Breast epithelium (tissue), 4 donors: Measurements from ENCODE around the gene GALNT9. TPM values are rescaled to one million over a fixed set of nuclear protein-coding genes. Genes with fewer than 3 reads are reported as not detected.

ENCODE experiments used
- DNase-seq, 2 donors: peaks; one replicate each; pipeline ENCODE4 v3.0.0-alpha.2; 2019; ENCODE audit warnings: low spot score in 2 of 2
- H3K27ac ChIP-seq, 2 donors: fragments of 200-600 bp; sonication (generic) in 1 of 2; one replicate each; pipeline ENCODE4 v1.5.1; 2016 to 2019; ENCODE audit warnings: mild to moderate bottlenecking in 1 of 2
- H3K27me3 ChIP-seq, 2 donors: fragments of 200-600 bp; sonication (generic) in 1 of 2; one replicate each; pipeline versions ENCODE4 v1.5.1 to v1.6.0; 2017 to 2019; ENCODE audit warnings: control low read depth in 1 of 2, mild to moderate bottlenecking in 1 of 2
- H3K36me3 ChIP-seq: fragments of 200-600 bp; one replicate; pipeline ENCODE4 v1.5.1; 2019
- H3K4me1 ChIP-seq, 2 donors: fragments of 200-600 bp; sonication (generic); one replicate each; pipeline ENCODE4 v1.5.1; 2016 to 2019; ENCODE audit warnings: control low read depth in 1 of 2
- H3K4me3 ChIP-seq, 3 donors: fragments of 200-600 bp; sonication (generic); 1 replicate in 2 of 3; 2 replicates in 1 of 3; pipeline ENCODE4 v1.5.1; 2016 to 2019; ENCODE audit warnings: mild to moderate bottlenecking in 3 of 3, moderate library complexity in 2 of 3
- H3K9me3 ChIP-seq, 2 donors: fragments of 200-600 bp; sonication (generic) in 1 of 2; one replicate each; pipeline ENCODE4 v1.5.1; 2016 to 2019; ENCODE audit warnings: control low read depth in 1 of 2
- POLR2A ChIP-seq: fragments of 450-650 bp; IDR thresholded peaks from one replicate; pipeline ENCODE4 v1.6.1; 2016; ENCODE audit warnings: antibody characterized with exemption, mild to moderate bottlenecking, moderate library complexity
- POLR2AphosphoS5 ChIP-seq, 3 donors: sonication (generic); formaldehyde crosslinking; IDR thresholded peaks; one replicate each; pipeline ENCODE4 v1.6.1; 2017; ENCODE audit warnings: antibody characterized with exemption in 3 of 3
- intact Hi-C: fragments of 100-400 bp; cut with DNase I; formaldehyde crosslinking; loops from one replicate; pipeline ENCODE4 v1.15.1; 2023; ENCODE audit warnings: low total_unique reads
- total RNA-seq, 3 donors: library from RNA; depleted of rRNA; stranded (reverse); fragments of >200 nt; gene quantifications; one replicate each; pipeline ENCODE4 v1.1.0, GENCODE V29; 2016
- TF ChIP-seq, protein P1 (sequence below), 3 donors: fragments of 450-650 bp; IDR thresholded peaks; one replicate each; pipeline ENCODE4 v1.5.1; 2016 to 2017; ENCODE audit warnings: antibody characterized with exemption in 3 of 3, mild to moderate bottlenecking in 3 of 3, moderate library complexity in 3 of 3

Gene GALNT9
- total RNA-seq, 3 donors from 2014 or later, result 2.9 TPM; not detected in 2

DNA sequence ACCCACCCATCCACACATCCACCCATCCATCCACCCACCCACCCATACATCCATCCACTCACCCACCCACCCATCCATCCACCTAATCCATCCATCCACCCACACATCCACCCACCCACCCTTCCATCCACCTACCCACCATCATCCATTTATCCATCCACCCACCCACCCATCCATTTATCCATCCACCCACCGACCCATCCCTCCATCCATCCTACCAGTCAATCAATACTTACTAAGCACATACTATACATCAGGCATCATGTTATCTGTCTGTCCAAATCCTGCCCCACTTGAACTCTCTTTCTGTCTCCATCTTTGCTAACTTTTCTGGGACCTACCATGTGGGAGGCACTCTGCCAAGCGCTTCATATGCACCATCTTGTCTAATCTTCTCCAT is 15.4 kb downstream of the GALNT9 start:
- H3K27me3 ChIP-seq, result peaks cover 0 to 32% of the 10 kb centered on the region in 2 donors
- H3K9me3 ChIP-seq, result peaks cover 24 to 28% of the 10 kb centered on the region in 2 donors
- no peak for DNase-seq
- H3K4me3 ChIP-seq, result no peak overlapping the region
- intact Hi-C loops, result no loop called here
- H3K27ac ChIP-seq, result no peak overlapping the region
- no peak for TF ChIP-seq POLR2AphosphoS5 (IDR thresholded peaks at IDR 0.05)
- TF ChIP-seq, protein P1, sequence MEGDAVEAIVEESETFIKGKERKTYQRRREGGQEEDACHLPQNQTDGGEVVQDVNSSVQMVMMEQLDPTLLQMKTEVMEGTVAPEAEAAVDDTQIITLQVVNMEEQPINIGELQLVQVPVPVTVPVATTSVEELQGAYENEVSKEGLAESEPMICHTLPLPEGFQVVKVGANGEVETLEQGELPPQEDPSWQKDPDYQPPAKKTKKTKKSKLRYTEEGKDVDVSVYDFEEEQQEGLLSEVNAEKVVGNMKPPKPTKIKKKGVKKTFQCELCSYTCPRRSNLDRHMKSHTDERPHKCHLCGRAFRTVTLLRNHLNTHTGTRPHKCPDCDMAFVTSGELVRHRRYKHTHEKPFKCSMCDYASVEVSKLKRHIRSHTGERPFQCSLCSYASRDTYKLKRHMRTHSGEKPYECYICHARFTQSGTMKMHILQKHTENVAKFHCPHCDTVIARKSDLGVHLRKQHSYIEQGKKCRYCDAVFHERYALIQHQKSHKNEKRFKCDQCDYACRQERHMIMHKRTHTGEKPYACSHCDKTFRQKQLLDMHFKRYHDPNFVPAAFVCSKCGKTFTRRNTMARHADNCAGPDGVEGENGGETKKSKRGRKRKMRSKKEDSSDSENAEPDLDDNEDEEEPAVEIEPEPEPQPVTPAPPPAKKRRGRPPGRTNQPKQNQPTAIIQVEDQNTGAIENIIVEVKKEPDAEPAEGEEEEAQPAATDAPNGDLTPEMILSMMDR (IDR thresholded peaks at IDR 0.05), result no peak
- no peak for TF ChIP-seq POLR2A
- H3K4me1 ChIP-seq, result no peaks in the 10 kb centered on the region
- H3K36me3 ChIP-seq, result no peaks in the 10 kb centered on the region

DNA sequence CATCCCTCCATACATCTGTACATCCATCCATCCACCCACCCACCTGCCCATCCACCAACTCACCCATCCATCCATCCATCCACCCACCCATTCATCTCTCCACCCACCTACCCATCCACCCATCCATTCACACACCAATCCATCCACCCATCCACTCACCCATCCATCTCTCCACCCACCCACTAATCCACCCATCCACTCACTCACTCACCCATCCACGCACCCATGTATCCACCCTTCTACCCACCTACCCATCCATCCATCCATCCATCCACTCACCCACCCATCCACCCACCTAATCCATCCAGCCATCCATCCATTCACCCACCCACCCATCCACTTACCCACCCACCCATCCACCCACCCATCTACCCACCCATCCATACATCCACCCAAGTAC is 16.2 kb downstream of the GALNT9 start:
- Histone ChIP-seq H3K9me3 (peaks cover 24 to 28% of the 10 kb centered on the region in 2 donors), H3K4me3 (no peak overlapping the region), H3K36me3 (no peaks in the 10 kb centered on the region), H3K27ac (no peak overlapping the region), H3K4me1 (no peaks in the 10 kb centered on the region), H3K27me3 (peaks cover 0 to 41% of the 10 kb centered on the region in 2 donors)
- DNase-seq, result no peak
- TF ChIP-seq, protein P1 (IDR thresholded peaks at IDR 0.05), result no peak
- no peak for TF ChIP-seq POLR2AphosphoS5 (IDR thresholded peaks at IDR 0.05)
- TF ChIP-seq POLR2A, result no peak
- intact Hi-C loops, result no loop called here

DNA sequence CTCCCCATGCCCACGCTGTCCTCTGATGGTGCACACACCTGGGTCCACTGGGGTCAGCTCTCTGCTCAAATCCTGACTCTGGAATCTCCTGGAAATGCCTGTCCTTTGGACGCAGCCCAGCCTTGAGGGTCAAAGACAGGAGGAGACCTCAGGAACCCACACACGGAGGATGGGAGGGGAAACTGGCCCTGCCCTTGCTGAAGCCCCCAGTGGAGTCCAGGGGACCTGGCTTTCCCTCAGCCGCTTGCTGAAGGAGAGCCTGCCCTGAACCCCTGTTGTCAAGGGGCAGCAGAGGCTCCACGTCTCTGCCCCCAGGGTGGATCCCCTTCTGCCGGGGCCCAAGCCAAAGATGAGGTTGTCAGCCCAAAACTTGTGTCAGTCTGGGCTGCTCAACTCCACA is 16.9 kb downstream of the GALNT9 start:
- no peak for DNase-seq
- Histone ChIP-seq H3K4me1 (no peaks in the 10 kb centered on the region), H3K9me3 (peaks cover 24 to 28% of the 10 kb centered on the region in 2 donors), H3K36me3 (no peaks in the 10 kb centered on the region), H3K27ac (no peak overlapping the region), H3K4me3 (no peak overlapping the region), H3K27me3 (peaks cover 0 to 44% of the 10 kb centered on the region in 2 donors)
- intact Hi-C loops, result no loop called here
- TF ChIP-seq, protein P1 (IDR thresholded peaks at IDR 0.05), result no peak
- no peak for TF ChIP-seq POLR2AphosphoS5 (IDR thresholded peaks at IDR 0.05)
- TF ChIP-seq POLR2A, result no peak

DNA sequence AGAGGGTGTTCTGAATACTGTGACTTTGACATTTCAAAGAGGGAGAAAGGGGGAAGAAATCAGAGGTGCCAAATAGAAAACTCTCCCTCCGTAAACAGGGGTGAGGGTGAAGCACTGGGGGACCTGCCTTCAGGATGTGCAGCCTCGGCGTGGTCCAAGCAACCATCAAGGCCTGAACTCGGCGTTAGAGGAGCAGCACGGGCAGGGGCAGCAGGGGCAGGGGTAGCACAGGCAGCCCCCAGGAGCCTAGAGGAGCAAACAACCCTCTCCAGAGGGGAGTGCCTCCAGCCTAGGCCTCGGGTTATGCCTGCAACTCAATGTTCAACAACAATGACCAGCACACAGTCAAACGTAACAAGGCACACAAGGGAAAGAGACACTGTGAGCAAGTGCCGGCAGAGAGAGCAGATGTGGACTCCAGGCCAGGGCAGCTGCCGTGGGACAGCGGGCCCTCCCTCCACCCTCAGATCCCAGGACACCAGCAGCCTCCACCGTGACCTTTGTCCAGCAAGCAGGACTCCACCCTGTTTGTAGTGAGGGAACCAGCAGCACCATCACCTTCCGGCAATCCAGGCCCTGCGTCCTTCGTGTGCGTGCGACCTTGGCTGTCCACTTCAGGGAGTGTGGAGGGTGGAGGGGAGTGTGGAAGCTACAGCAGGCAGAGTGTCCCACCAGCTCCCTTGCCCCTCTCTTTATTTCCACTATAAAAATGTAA is 18.0 kb downstream of the GALNT9 start:
- no peak for DNase-seq
- Histone ChIP-seq H3K27ac (no peak overlapping the region), H3K4me3 (no peak overlapping the region), H3K4me1 (no peaks in the 10 kb centered on the region), H3K36me3 (no peaks in the 10 kb centered on the region), H3K27me3 (peaks cover 0 to 41% of the 10 kb centered on the region in 2 donors), H3K9me3 (peaks cover 24 to 28% of the 10 kb centered on the region in 2 donors)
- intact Hi-C loops, result no loop called here
- TF ChIP-seq POLR2AphosphoS5 (IDR thresholded peaks at IDR 0.05) (no peak), POLR2A (no peak)
- TF ChIP-seq, protein P1 (IDR thresholded peaks at IDR 0.05), result no peak

DNA sequence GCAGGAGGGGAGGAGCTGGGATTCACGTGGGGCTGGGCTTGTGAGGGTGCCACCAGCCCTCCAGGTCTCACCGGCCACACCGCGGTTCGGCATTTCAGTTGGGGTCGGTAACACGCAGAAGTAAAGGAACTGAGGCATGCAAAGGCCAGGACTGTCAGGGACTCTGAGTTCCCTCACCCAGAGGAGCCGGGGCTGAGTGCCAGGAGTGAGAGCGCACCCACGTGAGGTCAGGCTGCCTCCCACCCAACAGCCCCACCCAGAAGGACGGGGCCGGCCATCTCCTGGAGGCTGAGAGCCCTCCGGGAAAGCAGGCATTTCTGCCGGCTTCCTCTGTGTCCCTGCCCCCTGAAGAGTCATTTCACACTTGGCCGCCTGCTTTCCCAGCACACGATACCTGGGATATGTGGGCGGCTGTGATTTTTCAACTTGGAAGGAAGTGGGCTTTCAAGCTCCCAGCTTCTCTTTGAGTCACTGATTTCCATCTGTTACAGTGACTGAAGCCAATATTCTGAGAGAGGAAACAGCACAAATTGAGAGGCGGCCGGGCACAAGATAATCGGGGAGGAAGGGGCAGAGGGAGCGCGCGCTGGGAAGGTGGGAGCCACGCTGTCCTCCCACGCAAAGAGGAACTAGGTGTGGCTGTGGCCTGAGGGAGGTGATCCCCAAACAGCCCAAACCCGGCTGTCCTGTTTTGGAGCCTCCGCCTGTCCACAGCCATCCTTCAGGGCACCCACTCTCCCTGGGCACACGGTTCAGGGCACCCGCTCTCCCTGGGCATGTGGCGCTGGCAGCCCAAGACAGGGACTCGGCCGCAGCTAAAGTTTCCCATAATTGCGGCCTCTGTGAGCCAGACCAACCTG is 19.0 kb downstream of the GALNT9 start:
- TF ChIP-seq POLR2A, result no peak
- TF ChIP-seq, protein P1 (IDR thresholded peaks at IDR 0.05), result no peak
- no peak for TF ChIP-seq POLR2AphosphoS5 (IDR thresholded peaks at IDR 0.05)
- H3K27me3 ChIP-seq, result peaks cover 0 to 40% of the 10 kb centered on the region in 2 donors
- H3K4me3 ChIP-seq, result no peak overlapping the region
- DNase-seq, result no peak
- intact Hi-C loops, result no loop called here
- H3K27ac ChIP-seq, result no peak overlapping the region
- no peaks in the 10 kb centered on the region for H3K4me1 ChIP-seq
- H3K36me3 ChIP-seq, result no peaks in the 10 kb centered on the region
- peaks cover 24 to 28% of the 10 kb centered on the region in 2 donors for H3K9me3 ChIP-seq
